Hepatocyte (in vitro differentiated cells): ENCODE results near the gene MICAL3.

Source experiments
- CTCF ChIP-seq: fragments of 200-600 bp; sonication (generic); IDR thresholded peaks from 2 replicates; pipeline ENCODE4 v1.5.1; 2016; ENCODE audit warnings: antibody characterized with exemption, mild to moderate bottlenecking; ENCODE audit not compliant: poor library complexity
- EZH2 ChIP-seq: fragments of 200-600 bp; sonication (generic); IDR thresholded peaks from 2 replicates; pipeline ENCODE4 v1.6.1; 2016; ENCODE audit warnings: antibody characterized with exemption, mild to moderate bottlenecking, borderline replicate concordance
- EZH2phosphoT487 ChIP-seq: fragments of 200-600 bp; sonication (generic); IDR thresholded peaks from one replicate; pipeline ENCODE4 v1.6.1; 2018; ENCODE audit warnings: antibody characterized with exemption, mild to moderate bottlenecking, low read depth, moderate library complexity; ENCODE audit not compliant: unreplicated experiment, severe bottlenecking

GRCh38 chr22:18028817-18029527 is 4.6 kb upstream of the MICAL3 start:
- TF ChIP-seq EZH2 (no peak), CTCF (no peak), EZH2phosphoT487 (no peak)
